Prostate gland (tissue), 2 donors: ENCODE results near the gene SMAP2.

ENCODE experiments used
- CTCF ChIP-seq, 4 experiments: fragments of 200-600 bp in 2 of 4; fragments of 450-650 bp in 2 of 4; sonication (generic) in 2 of 4; IDR thresholded peaks; 1 replicate in 3 of 4; 2 replicates in 1 of 4; pipeline ENCODE4 v1.5.1; 2016 to 2019; ENCODE audit warnings: antibody characterized with exemption in 4 of 4, mild to moderate bottlenecking in 2 of 4, moderate library complexity in 2 of 4
- POLR2A ChIP-seq: fragments of 450-650 bp; IDR thresholded peaks from one replicate; pipeline ENCODE4 v1.6.1; 2016; ENCODE audit warnings: antibody characterized with exemption, mild to moderate bottlenecking

- TF ChIP-seq CTCF (IDR thresholded peaks at IDR 0.05) (peak; percentile 91 to 96 (median 94)), POLR2A (no peak)
Measured at GRCh38 chr1:40338745-40339419, 34.6 kb upstream of the SMAP2 start.
